Heart right ventricle (tissue), 16 donors: Measurements from ENCODE around the gene ACOXL. TPM values are rescaled to one million over a fixed set of nuclear protein-coding genes. Genes with fewer than 3 reads are reported as not detected.

Experiments used
- ATAC-seq, 8 donors: fragments of 200-7000 bp; cut with Tn5 transposase; one replicate each; pipeline ENCODE4 v1.9.1; 2020; ENCODE audit warnings: mild to moderate bottlenecking in 8 of 8, moderate library complexity in 8 of 8, moderate number of reproducible peaks in 1 of 8
- DNase-seq, 2 donors: peaks; one replicate each; pipeline ENCODE4 v3.0.0-alpha.2; 2020
- H3K27ac ChIP-seq, 10 donors: fragments of 200-600 bp; sonication (generic) in 2 of 10; one replicate each; pipeline versions ENCODE4 v1.5.0 to v1.8.0; 2020 to 2022; ENCODE audit warnings: mild to moderate bottlenecking in 3 of 10
- H3K27me3 ChIP-seq, 7 donors: fragments of 200-600 bp; one replicate each; pipeline ENCODE4 v1.8.0; 2021 to 2022; ENCODE audit warnings: mild to moderate bottlenecking in 2 of 7
- H3K36me3 ChIP-seq, 9 donors: fragments of 200-600 bp; sonication (generic) in 1 of 9; one replicate each; pipeline versions ENCODE4 v1.5.0 to v1.8.0; 2020 to 2022; ENCODE audit warnings: mild to moderate bottlenecking in 2 of 9
- H3K4me1 ChIP-seq, 9 donors: fragments of 200-600 bp; sonication (generic) in 1 of 9; one replicate each; pipeline versions ENCODE4 v1.5.0 to v1.8.0; 2020 to 2022; ENCODE audit warnings: mild to moderate bottlenecking in 4 of 9
- H3K4me3 ChIP-seq, 10 donors: fragments of 200-600 bp; sonication (generic) in 2 of 10; one replicate each; pipeline versions ENCODE4 v1.5.0 to v1.8.0; 2020 to 2022; ENCODE audit warnings: mild to moderate bottlenecking in 7 of 10, moderate library complexity in 2 of 10
- H3K9me3 ChIP-seq, 11 donors: fragments of 200-600 bp in 10 of 11; sonication (generic) in 2 of 11; one replicate each; pipeline versions ENCODE4 v1.5.0 to v1.8.0; 2013 to 2022; ENCODE audit warnings: mild to moderate bottlenecking in 2 of 11, control low read depth in 1 of 11, moderate library complexity in 1 of 11
- WGBS, 2 donors: extraction: QIAGEN DNeasy Blood & Tissue Kit; methylation state at CpG; one replicate each; pipeline ENCODE4 v1.1.7; 2013; ENCODE audit warnings: inconsistent platforms in 1 of 2; 5-methylcytosine and 5-hydroxymethylcytosine counted together
- intact Hi-C, 10 donors: fragments of 100-400 bp; cut with DNase I; formaldehyde crosslinking; loops; one replicate each; pipeline versions ENCODE4 v1.11.1 to v1.14.2; 2022
- polyA plus RNA-seq, 2 donors: library from polyadenylated mRNA; stranded (reverse); fragments of 200-250 nt; gene quantifications; one replicate each; pipeline ENCODE4 v1.2.3, GENCODE V29; 2013
- total RNA-seq, 10 donors: library from RNA; stranded (reverse); fragmentation: NEBNext Ultra II Directional in 3 of 10; extraction: Animal tissue kit (Norgen Biotek cat#: 25700) in 3 of 10; gene quantifications; one replicate each; pipeline versions ENCODE4 v1.2.1 to v1.2.4, GENCODE V29; 2021 to 2023
- TF ChIP-seq, protein P1 (sequence below), 9 donors: fragments of 200-600 bp; sonication (generic) in 2 of 9; IDR thresholded peaks; one replicate each; pipeline versions ENCODE4 v1.5.0 to v1.8.0; 2021 to 2022; ENCODE audit warnings: antibody characterized with exemption in 9 of 9, mild to moderate bottlenecking in 5 of 9, moderate library complexity in 1 of 9
- donor health status: Arrhythmogenic right ventricular cardiomyopathy.
- donor health status: ischemic (EF 13 %, LVEDD 7.1; RV severe dilation, severe dysfunction).
- donor health status: healthy with polysubstance abuse.
- donor health status: DM: no; HTN: yes; CAD: no.
- donor health status: DM: no; HTN: no; CAD: no.
- donor health status: ischemic (EF 25% LVEDD 6.9; RV normal size, moderate dysfunction).
- donor health status: ischemic (EF 25% LVEDD 5.7; RV mildly dilated, moderate dysfunction).
- donor health status: healthy.
- donor health status: DM: yes; HTN: yes; CAD: no.
- donor health status: Ischemic cardiomyopathy.
- donor health status: ischemic (EF 35%, LVEDD 5.7; RV mildly dilated, moderate dysfunction).
- donor health status: nonischemic (EF 11% LVEDD 7.7; RV severe dilation, severe dysfunction).
- donor health status: DM: yes; HTN: yes; CAD: no.
- donor health status: PGD.
- donor health status: ischemic (EF 29% LVEDD 5.4; RV normal size, mild dysfunction).
- donor health status: nonischemic (EF 23%, LVEDD 6.1; RV moderate dilation, normal function).

ACOXL gene
- total and polyA plus RNA-seq, 12 donors: not detected

DNA sequence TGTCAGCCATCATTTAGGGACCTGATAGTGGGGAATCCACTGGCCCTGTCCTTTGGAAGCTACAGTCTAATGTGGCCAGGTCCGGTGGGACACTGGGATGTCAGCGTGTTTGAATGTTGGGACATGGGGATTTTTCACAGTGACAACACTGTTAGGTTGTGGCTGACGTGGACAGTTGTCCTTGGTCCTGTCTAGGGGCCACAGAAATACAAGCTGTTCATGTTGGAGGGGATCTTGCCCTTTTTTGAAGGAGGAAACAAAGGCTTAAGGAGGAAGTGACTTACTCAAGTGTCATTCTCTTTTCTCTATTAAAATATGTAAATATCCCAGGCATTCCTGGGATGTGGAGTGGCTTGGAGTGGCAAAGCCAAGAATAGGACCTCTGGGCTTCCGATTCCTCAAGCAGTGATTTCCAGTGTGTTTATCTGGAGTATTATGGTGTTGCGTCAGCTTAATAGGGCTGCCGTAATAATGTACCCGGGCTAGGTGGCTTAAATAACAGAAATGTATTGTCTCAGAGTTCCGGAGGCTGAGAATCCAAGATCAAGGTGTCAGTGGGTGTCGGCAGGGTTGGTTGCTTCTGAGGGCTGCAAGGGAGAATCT is 8.5 kb downstream of the ACOXL start:
- peaks cover 0 to 49% (median 39%) of the 10 kb centered on the region in 7 donors for H3K27me3 ChIP-seq
- intact Hi-C loops: no loop called here
- TF ChIP-seq, protein P1, sequence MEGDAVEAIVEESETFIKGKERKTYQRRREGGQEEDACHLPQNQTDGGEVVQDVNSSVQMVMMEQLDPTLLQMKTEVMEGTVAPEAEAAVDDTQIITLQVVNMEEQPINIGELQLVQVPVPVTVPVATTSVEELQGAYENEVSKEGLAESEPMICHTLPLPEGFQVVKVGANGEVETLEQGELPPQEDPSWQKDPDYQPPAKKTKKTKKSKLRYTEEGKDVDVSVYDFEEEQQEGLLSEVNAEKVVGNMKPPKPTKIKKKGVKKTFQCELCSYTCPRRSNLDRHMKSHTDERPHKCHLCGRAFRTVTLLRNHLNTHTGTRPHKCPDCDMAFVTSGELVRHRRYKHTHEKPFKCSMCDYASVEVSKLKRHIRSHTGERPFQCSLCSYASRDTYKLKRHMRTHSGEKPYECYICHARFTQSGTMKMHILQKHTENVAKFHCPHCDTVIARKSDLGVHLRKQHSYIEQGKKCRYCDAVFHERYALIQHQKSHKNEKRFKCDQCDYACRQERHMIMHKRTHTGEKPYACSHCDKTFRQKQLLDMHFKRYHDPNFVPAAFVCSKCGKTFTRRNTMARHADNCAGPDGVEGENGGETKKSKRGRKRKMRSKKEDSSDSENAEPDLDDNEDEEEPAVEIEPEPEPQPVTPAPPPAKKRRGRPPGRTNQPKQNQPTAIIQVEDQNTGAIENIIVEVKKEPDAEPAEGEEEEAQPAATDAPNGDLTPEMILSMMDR (IDR thresholded peaks at IDR 0.05): no peak
- no peak overlapping the region for H3K27ac ChIP-seq
- no peaks in the 10 kb centered on the region for H3K4me1 ChIP-seq
- ATAC-seq (no peak), DNase-seq (no peak)
- 82 to 87% methylated on average over 9 of the region's 9 CpGs for WGBS, 2 donors
- peaks cover 0 to 15% (median 0%) of the 10 kb centered on the region in 11 donors for H3K9me3 ChIP-seq
- no peaks in the 10 kb centered on the region for H3K36me3 ChIP-seq
- no peak overlapping the region for H3K4me3 ChIP-seq

DNA sequence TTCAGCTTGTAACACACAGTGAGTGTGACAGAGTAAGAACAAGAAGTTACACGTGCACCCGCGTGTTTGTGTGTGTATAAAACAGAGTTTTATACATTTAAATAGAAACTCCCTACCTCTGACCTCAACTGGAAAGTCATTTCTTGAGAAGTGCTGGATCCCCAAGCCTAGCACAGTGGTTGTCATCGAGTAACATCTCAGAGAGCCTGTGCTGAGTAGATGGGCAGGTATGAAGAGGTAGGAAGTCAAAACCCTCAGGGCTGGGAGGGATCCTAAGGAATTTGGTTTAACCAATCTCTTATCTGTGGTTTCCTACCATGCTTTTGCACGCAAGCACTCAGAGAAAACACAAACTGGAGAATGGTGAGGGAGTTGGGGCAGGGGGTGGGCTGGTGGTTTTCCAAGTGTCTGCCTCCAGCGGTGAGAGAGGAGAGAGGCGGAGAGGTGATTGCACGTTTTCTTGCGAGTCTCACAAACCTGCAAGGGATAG is 9.2 kb downstream of the ACOXL start:
- intact Hi-C loops: no loop called here

DNA sequence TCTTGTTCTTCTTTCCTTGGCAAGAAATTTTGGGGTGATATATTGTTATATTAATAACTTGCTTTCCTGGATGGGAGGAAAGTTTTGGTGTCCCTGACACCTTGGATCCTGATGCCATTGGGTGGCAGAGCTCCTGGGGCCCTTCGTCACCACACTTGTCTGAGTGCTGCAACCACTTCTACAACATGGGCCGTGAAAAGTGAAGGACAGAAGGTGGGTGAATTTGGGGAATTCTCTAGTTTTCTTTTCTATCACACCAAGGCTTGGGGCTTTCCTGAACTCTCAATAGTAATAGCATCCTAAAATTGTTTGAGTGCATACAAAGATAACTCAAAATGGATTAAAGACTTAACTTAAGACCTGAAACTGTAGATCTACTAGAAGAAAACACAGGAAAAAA is 10.0 kb downstream of the ACOXL start:
- TF ChIP-seq, protein P1 (IDR thresholded peaks at IDR 0.05): no peak
- no peaks in the 10 kb centered on the region for H3K36me3 ChIP-seq
- peaks cover 0 to 15% (median 0%) of the 10 kb centered on the region in 11 donors for H3K9me3 ChIP-seq
- no peaks in the 10 kb centered on the region for H3K4me1 ChIP-seq
- intact Hi-C loops: no loop called here
- no peak for ATAC-seq
- H3K27me3 ChIP-seq: peaks cover 0 to 41% (median 26%) of the 10 kb centered on the region in 7 donors
- DNase-seq: no peak
- no peak overlapping the region for H3K27ac ChIP-seq
- 78 to 87% methylated on average over 2 of the region's 2 CpGs for WGBS, 2 donors
- H3K4me3 ChIP-seq: no peak overlapping the region

More for the DNA sequence above, 9.2 kb downstream of the ACOXL start:
- H3K27ac ChIP-seq: no peak overlapping the region
- TF ChIP-seq, protein P1 (IDR thresholded peaks at IDR 0.05): no peak
- 66 to 68% methylated on average over 9 of the region's 9 CpGs for WGBS, 2 donors
- H3K36me3 ChIP-seq: no peaks in the 10 kb centered on the region
- peaks cover 0 to 15% (median 0%) of the 10 kb centered on the region in 11 donors for H3K9me3 ChIP-seq
- no peak for DNase-seq
- no peaks in the 10 kb centered on the region for H3K4me1 ChIP-seq
- no peak overlapping the region for H3K4me3 ChIP-seq
- H3K27me3 ChIP-seq: peaks cover 0 to 45% (median 34%) of the 10 kb centered on the region in 7 donors
- ATAC-seq: no peak

DNA sequence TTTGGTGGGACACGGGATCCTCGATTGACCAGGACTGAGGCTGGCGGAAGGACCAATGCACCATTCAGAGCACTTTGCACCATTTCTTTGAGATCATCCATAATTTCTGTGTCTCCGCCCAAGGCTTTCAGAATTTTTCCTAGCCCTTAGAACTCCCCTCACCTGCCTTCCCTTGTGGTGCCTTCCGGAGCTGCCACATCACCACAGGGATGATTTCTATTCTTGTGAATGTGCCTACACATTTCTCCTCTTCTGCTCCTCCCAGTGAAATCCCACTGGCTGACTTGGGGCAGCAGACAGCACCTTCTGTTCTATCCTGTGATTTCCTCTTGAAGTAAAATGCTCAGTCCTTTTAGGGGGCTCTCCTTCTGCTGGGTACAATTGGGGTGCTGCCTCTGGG is 11.2 kb downstream of the ACOXL start:
- Histone ChIP-seq H3K27me3 (peaks cover 0 to 44% (median 29%) of the 10 kb centered on the region in 7 donors), H3K9me3 (peaks cover 0 to 9% (median 0%) of the 10 kb centered on the region in 11 donors), H3K4me1 (no peaks in the 10 kb centered on the region), H3K27ac (no peak overlapping the region), H3K36me3 (no peaks in the 10 kb centered on the region), H3K4me3 (no peak overlapping the region)
- ATAC-seq (no peak), DNase-seq (no peak)
- WGBS, 2 donors: 88 to 93% methylated on average over 5 of the region's 5 CpGs
- intact Hi-C loops: no loop called here
- TF ChIP-seq, protein P1 (IDR thresholded peaks at IDR 0.05): no peak
